Chondrocyte (in vitro differentiated cells): ENCODE results near the gene SSRP1. TPM values are rescaled to one million over a fixed set of nuclear protein-coding genes. Genes with fewer than 3 reads are reported as not detected.
A peak's percentile ranks its signal among the peaks of the same experiment; 100 is the strongest.

Source experiments
- DNase-seq: peaks from one replicate; pipeline ENCODE4 v3.0.0; 2021; ENCODE audit warnings: mixed read lengths, low spot score
- H3K27ac Mint-ChIP-seq: one replicate; pipeline ENCODE4 v1.8.0; 2021; ENCODE audit warnings: mild to moderate bottlenecking, moderate library complexity, mixed read lengths; ENCODE audit not compliant: unreplicated experiment
- H3K27me3 Mint-ChIP-seq: 2 replicates; pipeline ENCODE4 v1.8.0; 2021; ENCODE audit warnings: low read depth, mixed read lengths
- H3K36me3 Mint-ChIP-seq: 2 replicates; pipeline ENCODE4 v1.8.0; 2021; ENCODE audit warnings: low read depth, mixed read lengths
- H3K4me1 Mint-ChIP-seq: 2 replicates; pipeline ENCODE4 v1.8.0; 2021; ENCODE audit warnings: low read depth, mild to moderate bottlenecking, mixed read lengths
- H3K4me3 Mint-ChIP-seq: one replicate; pipeline ENCODE4 v1.8.0; 2021; ENCODE audit warnings: mild to moderate bottlenecking, moderate library complexity, mixed read lengths; ENCODE audit not compliant: unreplicated experiment
- H3K9me3 Mint-ChIP-seq: 2 replicates; pipeline ENCODE4 v1.8.0; 2021; ENCODE audit warnings: low read depth, mixed read lengths
- CTCF ChIP-seq: fragments of 200-600 bp; sonication (generic); IDR thresholded peaks from 2 replicates; pipeline ENCODE4 v1.5.0; 2021; ENCODE audit warnings: antibody characterized with exemption, mild to moderate bottlenecking, moderate library complexity
- total RNA-seq: library from RNA; stranded (reverse); gene quantifications from 3 replicates; pipeline ENCODE4 v1.2.1, GENCODE V29; 2021

The SSRP1 gene
- total RNA-seq, 1 donor from 2014 or later = 58.8 TPM

DNA sequence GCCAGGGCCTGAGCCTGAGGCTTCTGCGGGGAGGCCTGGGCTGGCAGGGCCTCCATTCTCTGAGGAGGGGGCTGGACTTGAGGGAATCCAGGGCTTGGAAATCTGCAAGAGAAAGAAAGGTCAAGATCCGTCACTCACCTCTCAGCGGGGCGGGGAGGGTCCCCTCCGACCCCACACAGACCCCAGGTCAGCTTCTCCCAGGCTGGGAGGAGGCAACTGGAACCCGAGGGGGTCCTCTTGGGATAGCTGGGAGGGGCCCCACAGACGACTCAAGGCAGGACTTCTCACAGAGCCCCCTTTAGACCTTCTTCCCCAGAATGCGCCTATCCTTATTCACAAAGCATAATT, 21.9 kb downstream of the SSRP1 start:
- H3K36me3 Mint-ChIP-seq = peaks cover 27% of the 10 kb centered on the region
- H3K4me1 Mint-ChIP-seq = peaks cover 55% of the 10 kb centered on the region
- no peak overlapping the region for H3K27ac Mint-ChIP-seq
- no peak overlapping the region for H3K4me3 Mint-ChIP-seq
- no peak for TF ChIP-seq CTCF
- no peaks in the 10 kb centered on the region for H3K27me3 Mint-ChIP-seq
- H3K9me3 Mint-ChIP-seq = no peaks in the 10 kb centered on the region
- DNase-seq = peak; percentile 67

DNA sequence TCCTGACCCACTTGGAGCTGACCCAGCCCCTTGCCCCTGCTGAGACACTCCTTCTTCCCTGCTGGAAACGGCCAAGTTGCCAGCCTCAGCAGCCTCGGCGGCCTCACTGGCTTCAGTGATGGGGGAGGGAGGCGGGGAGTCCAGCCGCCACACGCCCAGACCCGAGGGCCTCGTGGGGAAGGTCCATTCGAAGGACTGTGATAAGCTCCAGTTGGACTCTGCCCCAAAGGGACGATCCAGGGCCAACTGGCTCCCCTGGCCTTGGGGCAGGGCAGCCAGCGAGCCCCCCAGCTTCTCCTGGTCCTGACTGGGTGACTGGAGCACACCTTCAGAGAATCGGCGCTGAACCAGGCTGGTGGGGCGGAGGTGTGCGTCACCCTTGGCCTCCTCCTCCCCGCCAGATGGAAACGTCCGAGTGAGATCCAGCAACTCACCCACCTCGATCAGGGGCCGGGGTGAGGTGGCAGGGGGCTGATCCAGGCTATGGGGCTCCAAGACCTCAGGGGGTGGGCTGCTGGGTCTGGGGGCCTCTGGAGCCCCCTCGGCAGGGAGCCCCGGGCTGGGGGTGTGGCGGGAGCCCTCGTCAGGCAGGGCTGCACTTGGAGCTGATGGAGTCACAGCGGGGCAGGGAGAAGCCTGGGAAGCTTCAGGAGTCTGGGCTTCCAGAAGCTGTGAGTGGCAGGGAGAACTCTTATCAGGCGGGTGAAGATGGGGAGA, 22.5 kb downstream of the SSRP1 start:
- TF ChIP-seq CTCF = no peak
- Mint-ChIP-seq H3K4me3 (no peak overlapping the region), H3K27ac (peak overlapping the region; percentile 5), H3K27me3 (no peaks in the 10 kb centered on the region), H3K4me1 (peaks cover 55% of the 10 kb centered on the region), H3K36me3 (peaks cover 31% of the 10 kb centered on the region), H3K9me3 (no peaks in the 10 kb centered on the region)
- peak; percentile 90 for DNase-seq

GRCh38 chr11:57312511-57313021, 23.1 kb downstream of the SSRP1 start:
- TF ChIP-seq CTCF = no peak
- peak; percentile 82 for DNase-seq
- peaks cover 28% of the 10 kb centered on the region for H3K36me3 Mint-ChIP-seq
- H3K9me3 Mint-ChIP-seq = no peaks in the 10 kb centered on the region
- H3K4me3 Mint-ChIP-seq = no peak overlapping the region
- H3K27ac Mint-ChIP-seq = peak overlapping the region; percentile 95
- H3K27me3 Mint-ChIP-seq = no peaks in the 10 kb centered on the region
- H3K4me1 Mint-ChIP-seq = peaks cover 55% of the 10 kb centered on the region

DNA sequence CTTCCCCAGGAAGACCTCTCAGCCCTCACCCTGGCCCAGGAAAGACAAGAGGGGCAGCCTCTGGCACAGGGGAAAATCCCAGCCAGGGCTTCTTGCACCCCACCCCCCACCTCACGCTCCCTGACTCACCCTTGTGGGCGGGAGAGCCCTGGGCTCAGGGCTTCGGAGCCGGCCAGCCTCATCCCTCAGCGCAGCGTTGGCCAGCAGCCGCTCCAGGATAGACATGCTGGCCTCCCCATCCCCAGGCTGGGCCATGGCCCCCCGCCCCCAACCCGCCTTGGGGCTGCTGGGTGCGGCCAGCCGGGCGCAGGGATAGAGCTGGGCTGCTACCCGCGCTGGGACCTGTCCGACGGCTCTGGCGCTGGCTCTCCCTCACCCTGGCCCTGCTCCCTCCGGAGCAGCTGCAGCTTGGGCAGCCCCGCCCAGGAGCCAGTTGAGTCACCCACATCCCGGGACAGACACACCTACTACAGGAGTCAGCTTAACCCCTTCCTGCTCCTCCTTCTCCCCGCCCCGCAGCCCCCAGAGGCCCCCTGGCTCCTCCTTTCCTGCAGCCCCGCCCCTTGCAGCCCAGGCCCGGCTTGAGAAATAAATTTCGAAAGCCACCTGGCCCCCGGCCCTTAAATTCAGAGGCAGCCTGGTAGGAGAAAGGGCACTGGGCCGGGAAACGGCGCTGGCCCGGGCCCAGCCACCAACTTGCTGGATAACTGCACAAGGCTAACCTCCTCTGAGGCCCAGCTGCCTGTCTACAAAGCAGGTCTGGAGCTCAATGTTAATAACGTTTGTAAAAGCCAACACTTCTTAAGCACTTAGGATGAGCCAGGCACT, 24.4 kb downstream of the SSRP1 start:
- H3K27ac Mint-ChIP-seq = peak overlapping the region; percentile 95
- DNase-seq = peak; percentile 96
- H3K4me3 Mint-ChIP-seq = peak overlapping the region; percentile 66
- H3K36me3 Mint-ChIP-seq = peaks cover 26% of the 10 kb centered on the region
- TF ChIP-seq CTCF = no peak
- no peaks in the 10 kb centered on the region for H3K9me3 Mint-ChIP-seq
- H3K27me3 Mint-ChIP-seq = no peaks in the 10 kb centered on the region
- H3K4me1 Mint-ChIP-seq = peaks cover 66% of the 10 kb centered on the region

DNA sequence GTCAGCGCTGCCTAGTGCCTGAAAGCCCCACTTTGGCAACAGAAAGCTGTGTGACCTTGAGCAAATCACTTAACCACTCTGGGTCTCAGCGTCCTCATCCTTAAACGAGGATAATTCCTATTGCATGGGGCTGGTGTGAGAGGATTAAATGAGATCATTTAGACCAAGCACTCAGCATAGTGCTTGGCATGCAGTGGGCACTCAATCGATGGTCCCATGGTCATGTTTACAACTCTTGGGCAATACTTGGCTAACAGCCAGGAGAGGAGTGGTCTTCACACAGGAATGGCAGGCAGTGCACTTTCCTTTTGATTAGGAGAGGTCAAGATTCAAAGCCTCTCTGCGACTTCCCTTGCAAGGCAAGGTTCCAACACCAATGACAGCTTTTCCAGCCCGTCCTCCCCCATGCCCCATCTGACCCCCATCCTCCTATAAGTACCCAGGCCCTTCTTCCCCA, 25.0 kb downstream of the SSRP1 start:
- DNase-seq = no peak
- H3K27ac Mint-ChIP-seq = peak overlapping the region; percentile 95

More for the DNA sequence above, 25.0 kb downstream of the SSRP1 start:
- peaks cover 26% of the 10 kb centered on the region for H3K36me3 Mint-ChIP-seq
- no peak for TF ChIP-seq CTCF
- H3K27me3 Mint-ChIP-seq = no peaks in the 10 kb centered on the region
- H3K4me3 Mint-ChIP-seq = peak overlapping the region; percentile 66
- peaks cover 73% of the 10 kb centered on the region for H3K4me1 Mint-ChIP-seq
- H3K9me3 Mint-ChIP-seq = no peaks in the 10 kb centered on the region
